Activated CD4-positive, alpha-beta T cell treated with anti-CD3 and anti-CD28 coated beads for 1 hour (primary cell): ENCODE measurements around the gene GNGT2.

Experiments used
- DNase-seq: peaks from one replicate; pipeline ENCODE4 v3.0.0-alpha.2; 2020

GNGT2 gene

DNA sequence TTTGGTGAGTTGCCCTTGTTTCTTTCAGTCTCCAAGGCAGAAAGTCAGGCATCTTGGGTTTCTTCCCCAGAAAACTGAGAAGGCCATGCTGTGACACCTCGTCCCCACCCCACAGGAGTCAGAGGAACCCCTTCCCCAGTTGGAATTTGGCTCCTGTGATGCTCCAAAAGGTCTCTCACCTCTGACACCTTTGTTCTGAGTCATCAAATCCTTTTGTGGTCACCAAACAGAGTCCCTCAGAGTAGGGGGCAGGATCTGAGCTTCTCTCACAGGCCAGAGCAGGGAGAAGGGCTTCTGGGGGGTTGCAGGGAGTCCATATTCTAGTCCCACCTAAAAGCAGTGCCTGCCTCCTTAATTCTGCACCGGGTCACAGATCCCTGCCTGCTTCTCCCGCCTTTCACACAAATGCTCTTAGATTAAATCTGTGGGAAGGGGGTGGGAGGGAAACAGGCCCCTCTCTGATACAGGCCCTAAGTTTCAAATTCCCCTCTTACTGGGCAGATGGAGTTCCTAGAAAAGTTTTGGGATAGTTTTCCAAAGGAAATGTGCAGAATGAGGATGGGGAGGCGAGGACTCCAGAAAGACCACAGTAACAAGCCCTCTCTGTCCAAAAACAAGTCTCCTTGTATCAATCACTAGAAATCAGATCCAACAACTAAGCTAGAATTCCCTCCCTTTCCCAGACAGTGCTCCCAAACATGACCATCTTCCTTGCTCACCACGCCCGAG lies 18.9 kb upstream of the GNGT2 start:
- no peak for DNase-seq

DNA sequence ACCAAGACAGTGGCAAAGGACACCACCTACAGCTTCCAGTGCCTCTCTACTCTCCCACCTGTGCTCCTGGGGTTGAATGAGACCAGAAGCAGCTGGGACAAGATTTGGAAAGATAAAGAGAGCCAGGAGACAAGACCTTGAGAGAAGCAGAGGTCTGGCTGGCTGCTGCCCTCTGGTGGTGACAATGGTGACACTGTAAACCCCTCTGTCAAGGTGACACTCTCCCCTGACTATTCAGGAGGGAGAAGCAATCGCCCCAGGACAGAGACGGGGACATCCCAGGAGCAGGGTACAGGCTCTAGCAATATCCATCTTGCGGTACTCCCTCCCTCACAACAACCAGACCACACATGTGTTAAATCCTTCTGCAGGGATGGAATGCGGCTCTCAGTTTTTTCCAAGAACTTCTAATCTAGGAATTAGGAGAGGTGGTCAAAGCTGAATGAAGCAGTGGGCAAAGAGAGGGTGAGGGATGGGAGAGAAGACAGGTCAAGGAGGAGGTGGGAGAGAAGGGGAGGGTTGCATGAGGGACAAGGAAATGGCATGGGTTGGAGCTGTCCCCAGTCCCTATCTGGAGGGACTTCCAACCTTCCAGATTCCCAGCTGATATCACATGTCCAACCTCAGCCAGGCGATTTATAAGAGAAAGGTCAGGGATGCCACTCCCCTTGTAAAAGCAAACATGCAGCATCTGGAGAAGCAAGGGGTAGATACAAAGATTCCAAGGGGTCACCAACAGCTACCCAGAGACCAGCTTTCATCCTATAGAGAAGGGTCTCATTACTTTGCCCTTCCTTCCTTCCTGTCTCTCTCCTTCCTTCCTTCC lies 17.3 kb upstream of the GNGT2 start:
- DNase-seq = peak; percentile 69

DNA sequence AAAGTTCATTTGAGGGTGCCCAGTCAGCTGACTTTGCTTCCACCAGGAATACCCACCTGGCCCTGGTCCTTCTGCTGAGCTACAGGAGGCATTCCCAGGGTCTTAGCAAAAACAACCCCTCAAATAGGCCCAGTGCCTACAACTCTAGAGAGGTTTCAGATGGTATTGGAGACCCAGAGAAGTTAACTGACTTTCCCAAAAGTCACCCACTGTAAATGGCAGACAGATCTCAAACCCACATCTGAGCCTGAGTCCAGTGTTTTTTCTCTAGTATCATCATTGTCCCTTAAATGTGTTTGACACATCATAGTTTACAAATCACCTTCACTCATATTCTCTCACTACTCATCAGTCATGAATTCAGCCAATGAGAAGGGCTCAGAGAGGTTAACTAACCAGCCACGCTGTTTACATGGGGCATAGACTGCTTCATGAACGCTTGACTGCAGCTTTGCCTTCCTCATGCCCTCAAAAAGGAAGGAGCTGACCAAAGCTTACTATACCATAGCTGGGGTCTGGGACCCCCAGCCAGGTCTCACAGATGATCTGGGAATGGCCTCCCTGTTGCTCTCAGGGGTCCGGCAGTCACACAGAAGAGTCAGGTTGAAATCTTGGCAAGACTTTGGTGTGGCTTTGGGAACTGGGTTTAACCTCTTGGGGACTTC lies 16.5 kb upstream of the GNGT2 start:
- DNase-seq = no peak

DNA sequence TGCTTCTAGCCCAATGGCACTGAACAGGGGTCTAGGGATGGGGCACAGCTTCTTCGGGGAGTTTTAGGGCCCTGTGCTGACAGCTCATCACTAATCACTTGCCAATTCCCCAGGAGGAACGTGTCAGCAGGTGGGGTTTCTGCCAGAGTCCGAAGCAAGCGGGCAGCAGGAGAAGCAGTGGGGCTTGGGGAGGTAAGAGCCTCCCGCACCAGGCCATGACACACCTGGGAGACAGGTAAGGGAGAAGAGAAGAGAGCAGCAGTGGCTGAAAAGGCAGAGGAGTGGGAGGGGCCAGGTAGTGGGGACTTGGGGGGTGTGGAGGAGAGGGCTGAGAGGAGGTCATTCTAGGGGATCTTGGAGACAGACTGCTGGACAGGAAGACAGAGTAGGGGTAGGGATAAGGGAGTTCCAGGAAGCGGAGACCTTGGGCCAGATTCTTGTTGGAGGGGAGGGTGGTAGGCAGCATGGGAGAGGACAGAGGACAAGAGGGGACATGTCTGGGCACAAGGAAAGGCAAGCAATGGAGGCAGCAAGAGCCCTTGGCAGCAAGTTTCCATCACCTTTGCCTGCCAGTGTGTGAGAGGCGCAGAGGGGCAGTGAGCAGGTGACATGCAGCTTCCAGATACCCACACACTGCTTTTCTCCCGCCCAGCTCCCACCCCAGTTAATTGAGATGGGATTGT lies 15.3 kb upstream of the GNGT2 start:
- DNase-seq = no peak

DNA sequence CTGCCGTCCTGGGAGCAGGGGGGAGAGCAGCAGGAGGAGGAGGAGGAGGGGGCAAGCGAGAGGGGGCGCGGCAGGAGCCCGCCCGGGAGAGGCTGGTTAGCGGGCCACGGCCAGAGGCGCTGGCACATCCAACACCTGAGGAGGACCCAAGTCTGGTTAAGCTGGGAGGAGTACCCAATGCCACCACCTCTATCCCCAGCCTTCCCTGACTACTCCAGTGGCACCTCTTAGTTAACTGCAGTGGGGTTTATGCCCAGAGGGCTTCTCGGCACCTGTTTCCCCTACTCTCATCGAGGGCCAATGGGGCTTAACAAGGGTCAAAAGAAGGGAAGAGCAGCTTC lies 14.6 kb upstream of the GNGT2 start:
- no peak for DNase-seq

DNA sequence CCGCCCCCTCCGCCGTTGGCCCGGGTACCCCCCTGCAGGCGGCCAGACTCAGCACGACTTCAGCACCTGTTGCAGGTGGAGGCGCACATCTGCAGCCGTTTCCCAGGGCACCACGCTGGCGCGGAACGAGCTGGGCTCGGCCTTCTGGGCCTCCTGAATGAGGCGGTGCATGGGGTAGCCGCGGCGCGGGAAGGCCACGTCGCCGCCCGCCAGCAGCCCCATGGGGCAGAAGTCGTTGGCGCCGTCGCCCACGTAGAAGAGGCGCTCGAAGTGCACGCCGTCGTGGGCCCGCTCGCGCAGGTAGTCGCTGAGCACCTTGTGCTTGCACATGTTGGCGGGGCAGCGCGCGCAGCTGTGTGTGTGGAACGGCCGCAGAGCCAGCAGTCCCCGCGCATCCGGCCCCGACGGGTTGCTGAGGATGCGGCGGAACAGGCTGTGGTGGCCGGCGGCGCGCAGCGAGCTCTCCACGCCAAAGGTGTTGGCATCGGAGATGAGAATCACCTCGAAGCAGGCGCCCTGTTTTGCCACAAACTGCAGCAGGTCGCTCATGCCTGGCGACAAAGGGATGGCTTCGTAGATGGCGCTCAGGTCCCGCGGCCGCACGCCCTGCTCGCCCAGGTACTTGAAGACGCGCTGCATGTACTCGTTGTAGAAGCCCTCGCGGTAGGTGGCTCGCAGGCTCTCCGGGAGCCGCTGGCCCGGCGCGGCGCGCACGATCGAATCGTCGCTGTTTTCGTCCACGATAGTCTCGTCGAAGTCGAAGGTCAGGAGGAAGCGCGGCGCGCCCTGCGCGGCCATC lies 14.0 kb upstream of the GNGT2 start:
- peak; percentile 24 for DNase-seq

DNA sequence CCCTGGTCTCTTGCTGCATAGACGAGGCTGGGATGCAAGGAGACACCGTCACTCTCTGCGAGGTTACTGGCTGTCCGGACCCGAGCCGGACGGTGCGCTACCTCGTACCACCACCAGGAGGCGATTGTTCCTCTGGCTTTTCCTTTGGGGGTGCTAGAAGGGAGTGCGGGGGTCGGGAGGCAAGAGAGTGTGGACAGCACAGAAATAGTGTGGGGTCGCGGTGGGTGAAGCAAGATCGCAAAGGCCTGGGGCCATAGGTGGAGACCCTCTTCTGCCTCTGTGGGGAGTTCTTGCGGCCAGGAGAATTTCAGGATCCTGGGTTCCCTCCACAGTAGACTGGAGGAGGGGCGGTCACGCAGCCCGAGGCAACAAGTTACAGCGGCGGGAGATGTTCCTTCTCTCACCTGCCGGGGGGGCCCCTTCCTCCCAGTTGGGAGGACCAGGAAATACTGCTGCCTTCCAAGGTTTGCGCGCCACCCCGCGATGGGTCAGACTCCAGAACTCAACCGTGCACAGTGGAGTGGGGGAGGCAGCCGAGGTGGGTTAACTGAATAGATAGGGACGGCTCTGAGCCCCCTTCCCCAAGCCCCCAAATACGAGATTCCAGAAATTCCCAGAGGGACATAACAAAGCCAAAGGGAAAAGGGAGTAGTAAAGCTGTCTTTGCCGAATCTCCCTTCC lies 13.3 kb upstream of the GNGT2 start:
- peak; percentile 50 for DNase-seq

DNA sequence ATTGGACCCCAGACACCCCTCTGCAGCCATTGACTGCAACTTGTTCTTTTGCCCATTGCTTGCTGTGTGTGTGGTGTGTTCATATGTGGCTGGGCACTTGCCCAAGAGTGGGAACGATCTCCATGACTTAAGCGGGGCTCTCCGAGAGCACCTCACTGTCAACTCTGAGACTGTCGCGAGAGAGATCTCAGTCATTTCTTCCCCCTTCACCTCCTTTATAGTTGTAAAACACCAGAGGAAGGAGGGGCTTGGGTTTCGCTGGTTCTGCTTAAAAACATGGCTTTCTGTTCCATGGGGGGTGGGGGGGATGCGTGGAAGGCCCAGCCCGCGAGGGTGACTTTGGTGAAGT lies 12.8 kb upstream of the GNGT2 start:
- DNase-seq = no peak

DNA sequence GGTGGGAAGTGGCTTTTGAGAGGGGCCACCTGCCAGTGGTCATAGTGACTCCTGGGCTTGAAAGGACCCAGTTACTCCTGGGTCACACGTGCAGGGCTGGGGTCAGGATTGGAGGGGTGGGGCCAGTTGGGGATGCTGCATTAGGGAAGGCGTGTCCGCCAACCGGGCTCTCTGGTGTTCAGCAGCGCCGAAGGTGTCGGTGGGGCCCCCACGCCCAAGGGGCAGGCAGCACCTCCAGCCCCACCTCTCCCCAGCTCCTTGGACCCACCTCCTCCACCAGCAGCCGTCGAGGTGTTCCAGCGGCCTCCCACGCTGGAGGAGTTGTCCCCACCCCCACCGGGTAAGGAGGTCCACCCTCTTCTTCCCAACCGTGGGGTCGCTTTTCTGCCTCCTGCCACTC lies 9.6 kb upstream of the GNGT2 start:
- DNase-seq = no peak

DNA sequence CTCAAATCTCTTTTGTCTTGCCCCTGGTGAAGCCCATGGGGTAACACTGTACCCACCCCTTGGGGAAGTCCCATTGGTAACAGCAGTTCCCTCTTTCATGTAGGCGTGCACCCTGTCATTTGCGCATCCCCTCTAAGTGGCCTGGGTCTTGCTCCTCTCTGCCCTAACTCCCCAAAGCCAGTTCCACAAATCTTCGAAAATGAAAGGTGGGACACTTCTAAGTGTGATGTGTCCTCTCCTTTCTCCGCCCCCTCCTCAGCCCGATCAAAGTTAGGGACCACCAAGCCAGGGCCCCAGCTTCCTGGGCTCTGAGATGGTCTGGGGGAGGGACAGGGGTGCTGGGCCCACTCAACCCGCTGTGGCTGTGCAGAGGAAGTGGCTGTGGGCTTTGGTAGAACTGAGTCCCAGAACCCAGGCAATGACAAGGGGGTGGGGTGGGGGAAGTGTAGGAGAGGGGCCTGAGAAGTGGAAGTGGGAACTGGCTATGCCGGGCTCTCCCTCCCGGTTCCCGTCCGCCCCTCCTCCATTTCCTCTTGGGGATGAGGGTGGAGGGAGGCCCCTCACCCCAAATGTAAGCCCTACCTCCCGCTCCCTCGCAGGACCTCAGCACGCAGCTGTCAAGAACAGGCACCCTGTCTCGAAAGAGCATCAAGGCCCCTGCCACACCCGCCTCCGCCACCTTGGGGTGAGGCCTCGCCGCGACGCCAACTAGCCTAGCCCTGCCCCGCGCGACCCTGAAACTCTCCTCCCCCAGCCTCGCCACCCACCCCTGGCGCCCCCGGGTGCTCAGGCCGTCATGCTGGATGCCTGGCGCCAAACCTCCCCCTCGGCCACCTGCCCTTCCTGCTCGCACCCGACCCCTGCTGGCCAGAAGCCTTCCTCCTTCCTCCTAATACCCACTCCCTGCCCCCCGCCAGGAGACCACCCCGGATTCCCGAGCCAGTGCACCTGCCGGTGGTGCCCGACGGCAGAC lies 8.9 kb upstream of the GNGT2 start:
- DNase-seq = peak; percentile 13

DNA sequence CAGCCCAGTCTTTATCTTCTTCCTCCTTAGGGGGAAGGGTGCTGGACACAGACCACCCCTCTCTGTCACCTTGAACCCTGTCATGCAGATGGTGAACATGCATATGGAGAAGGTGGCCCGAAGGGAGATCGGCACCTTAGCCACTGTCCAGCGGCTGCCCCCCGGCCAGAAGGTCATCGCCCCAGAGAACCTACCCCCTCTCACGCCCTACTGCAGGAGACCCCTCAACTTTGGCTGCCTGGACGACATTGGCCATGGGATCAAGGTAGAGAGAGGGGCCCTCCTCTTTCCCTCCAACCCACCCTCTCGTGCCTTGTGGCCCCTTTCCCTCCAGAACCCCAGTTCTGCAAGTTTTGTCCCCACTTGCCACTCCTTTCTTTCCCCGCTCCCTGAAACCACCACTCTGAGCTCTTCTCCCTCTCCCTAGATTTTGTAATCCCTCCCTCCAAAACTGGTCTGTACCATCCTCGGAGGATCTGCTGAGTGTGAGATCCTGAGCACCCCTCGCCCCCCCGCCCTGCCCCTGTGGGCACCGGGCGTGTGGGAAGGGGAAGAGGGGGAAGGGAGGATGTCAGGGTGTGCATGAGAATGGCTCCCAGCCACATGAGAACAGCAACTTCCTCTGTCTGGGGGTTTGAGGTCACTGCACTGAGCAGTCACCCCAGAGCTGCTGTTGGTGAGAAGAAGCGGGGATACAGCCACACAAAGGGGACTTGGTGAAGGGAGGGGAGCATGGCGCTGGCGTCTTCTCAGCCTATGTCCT lies 7.5 kb upstream of the GNGT2 start:
- peak; percentile 43 for DNase-seq

DNA sequence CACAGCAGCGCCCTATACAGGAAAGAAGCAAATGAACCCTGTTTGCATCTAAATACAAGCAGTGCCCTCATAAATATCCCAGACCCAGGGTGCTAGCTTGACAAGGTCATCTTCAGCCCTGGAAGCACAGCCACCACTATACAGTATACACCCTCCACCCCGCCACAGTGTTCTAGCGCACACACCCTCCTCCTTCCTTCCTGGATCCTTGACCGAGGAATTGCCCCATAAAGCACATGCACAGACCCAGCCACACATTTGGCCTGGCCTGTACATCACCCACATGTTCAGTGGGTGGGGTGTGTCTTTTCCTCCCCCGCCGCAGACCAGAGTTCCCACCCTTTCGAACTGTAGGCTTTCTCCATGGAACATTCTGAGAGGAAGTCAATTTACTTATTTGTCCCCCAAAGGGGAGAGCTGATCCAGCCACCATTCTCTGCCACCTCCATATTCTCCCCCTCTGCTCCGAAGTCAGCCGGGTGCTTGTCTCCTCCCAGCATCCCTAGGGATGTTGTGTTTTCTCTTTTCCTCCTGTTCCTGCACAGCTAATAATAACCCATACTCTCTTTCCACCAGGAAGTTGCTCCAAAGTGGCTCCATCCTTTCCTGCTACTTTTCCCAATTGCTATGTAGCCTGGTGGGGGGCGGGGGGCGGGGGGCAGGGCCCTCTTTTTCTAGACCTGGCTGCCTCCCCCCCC lies 6.7 kb upstream of the GNGT2 start:
- no peak for DNase-seq

DNA sequence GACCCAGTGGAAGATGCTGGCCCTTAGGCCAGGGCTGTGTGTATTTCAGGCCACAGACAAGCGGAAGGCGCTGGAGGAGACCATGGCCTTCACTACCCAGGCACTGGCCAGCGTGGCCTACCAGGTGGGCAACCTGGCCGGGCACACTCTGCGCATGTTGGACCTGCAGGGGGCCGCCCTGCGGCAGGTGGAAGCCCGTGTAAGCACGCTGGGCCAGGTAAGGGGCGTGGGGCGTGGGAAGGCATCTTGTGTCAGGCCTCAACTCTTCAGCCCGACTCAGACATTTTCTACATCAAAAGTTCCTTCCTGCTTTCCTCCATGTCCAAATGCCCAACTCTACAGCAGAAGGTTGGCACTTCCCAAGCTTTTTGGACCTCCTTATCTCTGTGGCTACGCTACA lies 6.1 kb upstream of the GNGT2 start:
- no peak for DNase-seq

DNA sequence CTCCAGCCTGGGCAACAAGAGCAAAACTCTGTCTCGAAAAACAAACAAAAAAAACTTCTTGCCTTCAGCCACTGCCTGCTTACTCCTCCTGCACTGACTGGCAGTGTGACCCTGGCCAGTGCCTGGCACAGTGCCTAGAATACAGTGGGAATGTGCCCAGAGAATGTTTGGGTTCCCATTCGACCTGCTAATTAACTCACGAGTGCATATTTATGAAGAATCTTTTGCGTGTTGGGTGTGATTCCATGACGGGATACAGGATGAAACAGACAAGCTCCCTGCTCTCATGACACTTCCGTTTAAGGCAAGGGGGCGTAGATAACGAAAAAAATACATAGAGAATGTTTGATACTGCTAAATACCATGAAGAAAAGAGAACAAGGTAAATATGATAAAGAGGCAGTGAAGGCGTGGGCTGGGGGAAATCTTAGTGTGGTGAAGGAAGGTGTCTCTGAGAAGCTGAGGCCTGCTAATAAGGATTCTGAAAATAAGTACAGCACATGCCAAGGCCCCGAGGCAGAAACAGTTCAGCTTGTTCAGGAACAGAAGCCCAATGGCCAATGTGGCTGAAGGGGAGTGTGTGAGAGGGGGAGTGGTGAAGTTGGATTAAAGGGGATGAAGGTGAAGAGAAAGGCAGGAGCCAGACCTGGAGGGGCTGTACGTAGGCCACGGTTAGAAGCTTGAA lies 4.4 kb upstream of the GNGT2 start:
- no peak for DNase-seq

DNA sequence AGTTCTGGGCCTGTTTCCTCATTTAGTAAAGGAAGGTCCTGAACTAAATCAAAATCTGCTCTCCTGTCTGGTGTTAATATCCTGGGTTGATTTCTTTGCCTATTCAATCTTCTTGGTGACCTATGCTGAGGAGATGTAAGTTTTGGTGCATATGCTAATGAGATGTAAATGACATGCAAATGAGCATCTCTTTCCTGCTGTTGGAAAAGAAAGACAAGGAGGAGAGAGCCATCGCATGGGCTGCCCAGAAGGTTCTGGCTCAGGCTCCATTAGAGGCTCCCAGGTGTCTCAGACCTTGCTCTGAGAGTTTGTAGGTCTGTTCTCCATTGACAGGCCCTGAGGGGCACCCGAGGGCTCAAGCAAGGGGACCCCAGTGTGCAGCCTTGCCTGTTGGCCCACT lies 3.5 kb upstream of the GNGT2 start:
- DNase-seq = no peak

DNA sequence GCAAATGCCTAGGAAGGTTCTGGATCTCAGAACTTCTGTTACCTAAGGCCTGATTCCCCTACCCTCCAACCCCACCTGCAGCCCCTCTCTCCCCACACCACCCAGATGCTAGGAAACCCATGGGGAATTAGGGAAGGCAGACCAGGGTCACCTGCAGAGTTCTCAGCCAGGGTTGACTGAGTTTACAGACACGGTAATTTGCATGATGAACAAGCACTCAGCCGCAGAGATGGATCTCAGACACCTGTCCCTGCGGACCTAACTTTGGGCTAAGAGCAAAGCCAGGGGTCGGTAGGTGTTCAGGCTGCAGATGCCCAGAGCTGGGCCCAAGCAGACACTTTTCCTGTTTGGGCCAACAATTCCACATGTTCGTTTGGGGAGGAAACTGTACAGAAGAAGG lies 3.0 kb upstream of the GNGT2 start:
- no peak for DNase-seq

DNA sequence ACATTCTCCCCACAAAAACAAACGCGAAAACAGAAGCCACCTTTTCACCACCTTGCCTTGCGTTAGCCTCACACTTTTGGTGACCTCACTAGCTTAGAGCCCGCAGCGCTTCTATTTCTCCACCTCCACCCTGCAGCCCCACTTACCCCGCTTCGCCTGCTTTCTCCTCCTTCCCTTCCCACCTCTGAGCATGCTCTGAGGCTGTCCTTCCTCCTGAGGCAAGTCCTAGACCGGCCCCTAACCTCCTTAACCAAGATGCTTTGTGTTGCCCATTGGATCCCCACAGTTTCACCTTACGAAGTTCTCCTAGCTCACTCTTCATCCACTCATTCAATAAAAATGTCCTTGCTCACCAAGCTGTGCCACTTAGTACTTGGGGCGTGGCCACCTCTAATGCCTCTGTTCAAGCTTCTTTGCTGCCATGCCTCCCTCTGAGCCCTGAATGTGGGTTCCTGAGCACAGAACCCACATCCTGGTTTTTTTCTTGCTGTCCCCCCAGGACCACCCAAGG lies 1.3 kb downstream of the GNGT2 start:
- DNase-seq = no peak

DNA sequence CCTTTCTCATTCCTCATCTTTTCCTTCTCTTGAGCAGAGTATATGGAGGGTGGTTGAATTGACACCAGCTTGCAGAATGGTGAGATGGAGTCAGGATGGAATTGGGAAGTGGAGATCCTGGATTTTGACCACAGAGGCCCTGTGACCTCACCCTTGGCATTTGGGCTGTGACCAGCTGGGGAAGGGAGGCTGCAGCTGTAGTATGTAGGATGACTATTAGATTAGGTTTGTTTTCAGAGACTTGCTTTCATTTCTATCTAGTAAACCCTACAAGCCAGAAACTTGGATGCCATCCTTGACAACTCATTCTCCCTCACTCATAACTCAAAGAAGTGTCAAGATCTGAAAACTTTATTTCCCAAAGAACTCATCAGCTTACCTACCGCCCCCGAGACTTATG lies 5.9 kb downstream of the GNGT2 start:
- no peak for DNase-seq

DNA sequence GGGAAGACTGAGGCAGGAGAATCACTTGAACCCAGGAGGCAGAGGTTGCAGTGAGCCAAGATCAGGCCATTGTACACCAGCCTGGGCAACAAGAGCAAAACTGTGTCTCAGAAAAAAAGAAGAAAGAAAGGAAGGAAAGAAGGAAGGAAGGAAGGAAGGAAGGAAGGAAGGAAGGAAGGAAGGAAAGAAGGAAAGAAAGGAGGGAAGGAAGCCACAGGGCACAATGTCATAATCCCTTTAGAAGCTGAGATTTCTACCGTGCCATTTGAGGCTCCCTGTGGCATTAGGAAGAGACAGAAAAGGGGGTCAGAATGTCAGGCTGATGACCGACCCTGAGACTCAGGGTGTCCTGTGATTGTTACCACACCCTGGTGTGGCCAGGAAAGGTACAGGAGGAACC lies 6.6 kb downstream of the GNGT2 start:
- no peak for DNase-seq
